Inflammatory macrophage (primary cell): Measurements from ENCODE around the gene SPNS3.

ENCODE experiments used
- DNase-seq, 2 donors: peaks; one replicate each; pipeline ENCODE4 v3.0.0-alpha.2; 2020 to 2022

The SPNS3 gene

GRCh38 chr17:4490637-4491061 lies 56.9 kb downstream of the SPNS3 start:
- no peak for DNase-seq

DNA sequence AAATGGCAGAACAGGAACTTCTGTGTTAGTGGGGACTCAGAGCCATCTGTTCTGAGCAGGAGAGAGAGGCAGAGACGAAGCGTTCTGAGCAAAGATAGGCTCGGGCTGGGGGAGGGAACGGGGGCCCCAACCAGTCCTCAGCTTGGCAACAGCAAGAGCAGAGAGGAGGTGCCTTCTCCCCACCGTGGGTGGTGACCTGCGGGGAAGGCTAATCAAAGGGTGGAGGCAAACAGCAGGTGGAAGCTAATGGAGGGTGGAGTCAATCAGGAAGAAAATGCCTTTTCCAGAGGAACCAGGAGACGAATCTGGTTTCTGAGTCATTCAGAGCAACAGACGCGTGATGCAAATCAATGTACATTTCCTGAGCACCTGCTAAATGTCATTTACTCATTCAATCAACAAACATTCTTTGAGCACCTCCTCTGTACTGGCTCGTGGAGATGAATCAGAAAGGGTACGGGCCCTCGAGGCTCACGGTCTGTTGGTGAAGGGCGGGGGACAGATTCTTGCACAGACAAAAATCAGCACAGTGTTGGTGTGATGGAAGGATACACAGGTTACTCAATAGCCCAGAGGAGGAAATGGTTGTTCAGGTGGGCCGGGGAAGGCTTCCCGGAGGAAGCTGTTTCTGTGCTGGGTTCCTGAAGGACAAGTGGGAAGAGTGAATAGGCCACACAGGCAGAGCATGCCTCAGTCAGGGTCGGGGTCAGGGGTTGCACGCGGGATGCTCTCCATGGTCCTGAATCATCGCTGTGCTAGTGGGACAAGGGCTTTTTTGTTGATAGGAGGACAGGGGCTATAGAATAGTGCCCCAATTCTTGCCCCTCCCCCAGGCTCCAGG lies 59.2 kb downstream of the SPNS3 start:
- no peak for DNase-seq

DNA sequence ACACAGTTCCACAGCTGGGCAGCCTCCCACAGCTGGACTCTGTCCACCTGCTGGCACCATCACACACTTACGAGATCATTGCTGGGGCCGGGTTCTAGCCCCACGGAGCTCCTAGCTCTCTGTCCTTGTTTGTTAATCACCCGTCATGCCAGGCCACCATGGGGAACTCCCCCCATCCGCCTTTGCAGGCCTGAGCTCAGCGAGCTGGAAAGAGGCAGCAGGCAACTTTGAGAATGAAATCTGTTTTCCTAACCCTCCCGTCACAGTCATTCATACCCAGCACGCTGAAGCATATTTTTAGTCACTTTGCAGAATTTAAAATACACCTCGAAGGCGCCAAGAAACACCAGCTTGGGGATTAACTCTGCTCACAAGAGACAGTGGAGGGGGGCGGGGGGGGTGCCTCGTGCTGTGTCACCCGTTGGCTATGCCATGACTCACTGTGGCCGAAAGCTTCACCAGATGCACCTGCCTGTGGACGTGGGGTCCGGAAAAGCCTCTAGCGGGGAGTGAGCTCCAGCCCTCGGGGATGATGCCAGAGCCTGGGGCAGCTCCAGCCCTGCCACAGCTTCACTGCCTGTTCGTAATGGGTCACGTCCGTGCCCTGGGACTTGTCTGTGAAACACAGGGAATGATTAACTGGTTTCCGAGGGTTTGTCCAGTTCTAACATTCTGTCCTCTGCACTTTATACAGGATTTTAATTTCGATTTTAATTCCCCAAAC lies 63.5 kb downstream of the SPNS3 start:
- DNase-seq = no peak

DNA sequence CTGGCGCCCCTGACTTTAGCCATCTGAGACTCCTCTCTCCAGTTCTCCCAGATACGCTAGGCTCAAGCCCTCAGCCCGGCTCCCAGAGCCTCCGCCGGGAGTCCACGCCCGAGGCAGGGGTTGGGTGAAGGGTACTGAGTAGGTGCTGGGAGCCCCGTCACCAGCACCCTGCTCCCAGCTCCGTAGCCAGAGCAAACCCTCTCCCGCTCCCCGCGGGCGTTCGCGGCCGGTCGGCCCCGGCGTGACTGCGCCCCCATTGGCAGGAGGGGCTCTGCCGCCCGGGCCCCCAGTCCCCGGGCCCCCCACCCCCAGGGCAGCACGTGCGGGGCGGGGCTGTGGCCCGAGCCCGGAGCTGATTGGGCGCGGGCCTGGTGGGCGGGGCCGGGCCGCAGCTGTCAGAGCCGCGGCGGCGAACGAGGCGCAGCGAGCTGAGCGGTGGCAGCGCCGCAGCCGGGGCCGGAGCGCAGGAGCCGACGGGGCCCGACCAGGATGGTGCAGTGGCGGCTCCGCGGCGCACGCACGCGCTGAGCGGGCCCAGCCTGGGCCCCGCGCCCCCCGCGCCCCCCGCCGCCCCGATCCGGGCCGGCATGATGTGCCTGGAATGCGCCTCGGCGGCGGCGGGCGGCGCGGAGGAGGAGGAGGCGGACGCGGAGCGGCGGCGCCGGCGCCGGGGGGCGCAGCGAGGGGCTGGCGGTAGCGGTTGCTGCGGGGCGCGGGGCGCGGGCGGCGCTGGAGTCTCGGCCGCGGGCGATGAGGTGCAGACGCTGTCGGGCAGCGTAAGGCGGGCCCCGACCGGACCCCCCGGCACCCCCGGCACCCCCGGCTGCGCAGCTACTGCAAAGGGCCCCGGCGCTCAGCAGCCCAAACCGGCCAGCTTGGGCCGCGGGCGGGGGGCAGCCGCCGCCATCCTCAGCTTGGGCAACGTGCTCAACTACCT lies 65.0 kb downstream of the SPNS3 start, which contains the start of gene SPNS2:
TSS of gene SPNS2 (plus strand) at position 421 of the 937 bp plus-strand sequence. CDS start at position 588, 167 bp downstream.
- peak in 1 of 2 donors; percentile 49 for DNase-seq

GRCh38 chr17:4499431-4500190 lies 65.9 kb downstream of the SPNS3 start:
- DNase-seq = no peak

- DNase-seq = no peak
Observed at GRCh38 chr17:4500191-4500571, 66.4 kb downstream of the SPNS3 start.

- DNase-seq = no peak
Observed at GRCh38 chr17:4501295-4501949, 67.7 kb downstream of the SPNS3 start.

DNA sequence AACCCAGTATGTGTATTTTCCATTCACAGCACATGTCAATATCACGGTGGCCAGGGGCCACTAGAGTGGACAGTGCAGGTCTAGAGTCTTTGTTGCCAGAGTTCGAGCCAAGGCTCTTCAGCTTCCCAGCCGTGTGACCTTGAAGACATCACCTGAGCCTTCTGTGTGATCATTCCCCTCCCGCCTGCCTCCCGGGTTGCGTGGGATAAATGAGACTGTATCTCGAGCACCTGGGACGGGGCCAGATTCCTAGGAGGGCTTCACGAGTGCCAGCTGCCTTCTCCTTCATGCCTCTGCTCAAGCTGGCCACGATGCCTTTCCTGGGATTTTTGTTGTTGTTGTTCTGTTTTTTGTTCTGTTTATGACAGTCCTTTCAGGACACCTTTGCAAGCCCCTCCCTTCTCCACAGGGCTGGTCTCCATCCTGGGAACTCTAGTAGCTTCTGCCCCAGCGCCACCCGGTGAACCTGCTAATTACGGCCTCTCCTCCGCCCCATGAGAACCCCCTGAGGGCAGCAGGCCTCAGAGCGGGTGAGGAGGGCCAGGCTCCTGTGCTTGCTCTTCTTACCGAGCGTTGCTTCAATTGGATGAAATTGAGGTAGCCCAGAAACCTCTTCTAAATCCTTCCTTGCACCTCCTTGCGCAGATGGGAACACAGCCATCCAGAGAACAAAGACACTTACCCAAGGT lies 68.9 kb downstream of the SPNS3 start:
- no peak for DNase-seq

GRCh38 chr17:4503283-4504025 lies 69.7 kb downstream of the SPNS3 start:
- no peak for DNase-seq

DNA sequence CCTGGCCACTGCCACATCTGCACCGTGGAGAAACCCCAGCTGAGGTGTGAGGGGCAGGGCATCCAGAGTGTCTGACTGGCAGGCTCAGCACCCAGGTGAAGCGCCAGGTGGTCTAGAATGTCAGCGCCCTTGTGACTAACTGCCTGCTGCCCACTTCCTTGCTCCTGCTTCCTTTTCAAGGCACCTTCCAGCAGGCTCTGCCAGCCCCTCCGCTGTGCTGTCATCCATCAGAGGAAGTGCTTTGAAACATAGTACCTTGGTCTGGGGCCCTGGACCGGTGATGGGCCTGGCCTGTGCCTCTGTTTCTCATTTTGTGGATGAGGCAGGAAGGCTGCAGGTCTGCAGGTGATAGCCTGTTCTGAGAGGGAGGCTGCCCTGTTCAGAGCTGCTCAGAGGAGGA lies 70.4 kb downstream of the SPNS3 start:
- no peak for DNase-seq

DNA sequence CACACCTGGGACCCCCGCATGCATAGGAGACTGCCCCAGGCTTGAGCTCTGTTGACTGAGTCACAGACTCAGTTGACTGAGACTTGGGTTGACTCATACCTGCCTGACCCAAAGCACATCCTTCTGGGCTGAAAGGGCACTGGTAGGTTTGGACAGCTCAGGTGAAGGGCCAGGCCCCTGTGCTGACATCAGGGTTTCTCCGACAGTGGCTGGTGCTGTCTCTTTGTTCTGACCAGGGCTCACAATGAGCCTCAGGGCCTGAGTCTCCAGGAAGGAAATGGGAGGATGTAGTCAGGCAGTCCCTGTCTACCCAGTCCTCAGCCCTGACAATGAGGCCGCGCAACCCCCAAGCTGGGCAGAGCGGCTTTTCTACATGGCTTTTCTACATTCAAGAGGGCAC lies 71.4 kb downstream of the SPNS3 start:
- no peak for DNase-seq

GRCh38 chr17:4506175-4506813 lies 72.6 kb downstream of the SPNS3 start:
- DNase-seq = no peak

GRCh38 chr17:4506892-4507291 lies 73.2 kb downstream of the SPNS3 start:
- no peak for DNase-seq

DNA sequence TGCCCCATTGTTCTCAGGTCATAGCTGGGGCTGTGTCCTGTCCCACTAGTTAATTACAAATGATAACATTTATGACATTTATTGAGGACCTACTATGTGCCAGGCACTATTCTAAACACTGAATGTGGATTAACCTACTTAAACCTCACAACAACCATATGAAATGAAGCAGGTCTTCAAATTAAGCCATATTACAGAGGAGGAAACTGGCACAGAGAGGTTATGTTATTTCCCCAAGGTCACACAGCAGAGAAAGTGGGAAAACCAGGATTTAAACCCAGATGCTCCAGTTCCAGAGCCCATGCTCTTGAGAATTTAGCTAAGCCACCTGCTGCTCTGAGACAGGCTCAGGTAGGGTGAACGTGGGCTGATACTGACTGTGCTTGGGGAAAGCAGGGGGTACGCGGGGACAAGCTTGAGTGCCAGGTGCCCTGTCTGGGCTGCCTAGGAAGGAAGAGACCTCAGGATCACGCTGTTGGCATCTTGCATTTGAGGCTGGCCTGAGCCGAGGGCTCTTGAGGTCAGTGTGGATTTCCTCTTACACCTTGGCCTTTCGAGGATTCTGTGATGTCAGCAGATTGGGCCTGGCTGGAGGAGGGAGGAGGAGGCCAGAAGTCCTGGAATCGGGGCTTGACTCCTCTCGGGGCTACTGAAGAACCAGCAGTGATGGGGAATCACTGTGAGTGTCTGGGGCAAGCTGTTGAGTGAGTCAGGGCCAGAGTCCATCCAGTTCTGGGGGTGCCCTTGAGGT lies 73.8 kb downstream of the SPNS3 start:
- no peak for DNase-seq

GRCh38 chr17:4508207-4508606 lies 74.5 kb downstream of the SPNS3 start:
- no peak for DNase-seq

DNA sequence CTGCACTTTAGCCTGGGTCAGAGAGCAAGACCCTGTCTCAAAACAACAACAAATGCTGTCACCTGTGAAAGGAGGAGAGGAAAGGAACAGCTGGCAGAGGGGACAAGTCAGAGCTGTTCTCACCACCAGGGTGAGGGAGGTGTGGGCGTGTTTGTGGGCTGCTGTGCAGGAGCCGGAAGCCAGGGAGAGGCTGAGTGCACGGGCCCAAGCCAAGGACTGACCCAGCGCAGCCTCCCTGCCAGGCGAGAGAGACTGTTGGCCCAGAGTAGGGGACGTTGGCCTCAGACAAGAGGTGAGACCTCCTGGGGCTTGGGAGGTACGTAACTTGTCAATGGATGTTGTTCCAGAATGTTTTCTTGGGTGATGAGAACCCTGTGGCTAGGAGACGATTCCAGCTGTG lies 75.7 kb downstream of the SPNS3 start:
- DNase-seq = peak in 1 of 2 donors; percentile 35

DNA sequence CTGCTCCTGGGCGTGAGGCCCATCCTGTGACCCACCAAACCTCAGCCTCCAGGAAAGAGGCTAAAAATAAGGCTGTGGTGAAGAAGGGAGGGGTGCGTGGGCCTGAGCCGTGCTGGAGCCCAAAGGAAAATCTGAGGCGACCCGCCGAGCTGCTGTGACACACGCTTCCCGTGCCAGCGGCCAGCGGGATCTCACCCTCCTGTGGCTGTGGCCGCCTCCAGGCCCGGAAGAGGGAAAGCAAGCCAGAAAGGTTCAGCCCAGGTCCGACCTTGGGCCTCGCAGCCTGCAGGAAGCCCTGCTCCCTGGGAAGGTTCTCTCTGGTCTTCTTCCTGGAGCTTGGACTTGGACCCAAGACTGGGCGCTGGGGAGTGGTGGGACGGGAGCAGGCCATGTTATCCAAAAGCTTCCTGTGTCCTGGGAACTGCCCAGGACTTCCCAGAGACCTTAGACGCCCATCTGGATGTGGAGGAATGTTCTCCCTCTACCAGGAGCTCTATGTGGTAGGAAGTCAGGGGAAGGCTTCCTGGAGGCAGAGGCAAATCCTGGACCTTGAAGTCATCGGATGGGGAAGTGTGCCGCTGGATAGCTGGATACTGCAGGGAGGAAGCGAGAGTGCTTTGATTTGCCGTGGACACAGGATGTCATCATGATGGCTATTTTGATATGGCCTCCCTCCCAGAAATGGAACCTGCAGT lies 76.3 kb downstream of the SPNS3 start:
- DNase-seq = peak; percentile 13 to 52

DNA sequence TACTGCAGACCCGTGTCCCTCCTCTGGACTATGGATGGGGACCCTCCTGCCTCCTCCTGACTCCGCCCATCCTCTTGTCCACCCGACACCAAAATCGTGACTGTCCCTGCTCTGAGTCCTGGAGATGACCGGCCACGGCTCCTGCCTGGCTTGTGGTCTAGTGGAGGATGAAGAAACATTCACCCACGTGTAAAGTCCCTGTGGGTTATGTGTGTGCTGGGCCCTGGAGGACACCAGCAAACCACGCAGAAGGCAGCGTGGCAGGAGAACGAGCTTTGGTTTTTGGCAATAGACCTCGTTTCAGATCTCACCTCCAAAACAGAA lies 76.8 kb downstream of the SPNS3 start:
- DNase-seq = peak in 1 of 2 donors; percentile 29
